Upper lobe of left lung (tissue), 6 donors: ENCODE data around the gene ZNF367. TPM values are rescaled to one million over a fixed set of nuclear protein-coding genes. Genes with fewer than 3 reads are reported as not detected.
"Not testable (repeated sequence)": the region's sequence is repeated elsewhere in the genome, so short reads cannot be mapped to it uniquely, and the experiment has no call there.

Experiments
- ATAC-seq, 2 donors: fragments of 200-7000 bp; cut with Tn5 transposase; one replicate each; pipeline ENCODE4 v1.9.1; 2022; ENCODE audit warnings: mild to moderate bottlenecking in 2 of 2, moderate library complexity in 2 of 2; ENCODE audit not compliant: low FRiP score in 2 of 2
- DNase-seq, 2 donors: peaks; one replicate each; pipeline ENCODE4 v3.0.0-alpha.2; 2019 to 2020
- H3K27ac ChIP-seq, 4 donors: fragments of 200-600 bp; sonication (generic); one replicate each; pipeline ENCODE4 v1.5.1; 2016 to 2019
- H3K27me3 ChIP-seq, 4 donors: fragments of 200-600 bp; sonication (generic); one replicate each; pipeline ENCODE4 v1.5.1; 2017 to 2019
- H3K36me3 ChIP-seq, 4 donors: fragments of 200-600 bp; sonication (generic); one replicate each; pipeline ENCODE4 v1.5.1; 2016 to 2019
- H3K4me1 ChIP-seq, 4 donors: fragments of 200-600 bp; sonication (generic); one replicate each; pipeline ENCODE4 v1.5.1; 2018 to 2019
- H3K4me3 ChIP-seq, 4 donors: fragments of 200-600 bp; sonication (generic); one replicate each; pipeline ENCODE4 v1.5.1; 2017 to 2019; ENCODE audit warnings: mild to moderate bottlenecking in 2 of 4, moderate library complexity in 1 of 4
- H3K9me3 ChIP-seq, 4 donors: fragments of 200-600 bp; sonication (generic); one replicate each; pipeline ENCODE4 v1.5.1; 2018 to 2019
- CTCF ChIP-seq, 6 experiments: fragments of 450-650 bp in 4 of 6; fragments of 200-600 bp in 2 of 6; sonication (generic) in 2 of 6; IDR thresholded peaks; one replicate each; pipeline ENCODE4 v1.5.1; 2016 to 2019; ENCODE audit warnings: antibody characterized with exemption in 6 of 6
- EP300 ChIP-seq, 4 donors: sonication (generic); formaldehyde crosslinking; IDR thresholded peaks; one replicate each; pipeline ENCODE4 v1.5.1; 2017; ENCODE audit warnings: antibody characterized with exemption in 4 of 4, control low read depth in 2 of 4
- POLR2A ChIP-seq, 4 donors: fragments of 450-650 bp; IDR thresholded peaks; one replicate each; pipeline ENCODE4 v1.5.1; 2016 to 2017; ENCODE audit warnings: antibody characterized with exemption in 4 of 4, mild to moderate bottlenecking in 2 of 4
- POLR2AphosphoS5 ChIP-seq, 2 donors: sonication (generic); formaldehyde crosslinking; IDR thresholded peaks; one replicate each; pipeline ENCODE4 v1.5.1; 2017; ENCODE audit warnings: antibody characterized with exemption in 2 of 2
- WGBS, 2 donors: methylation state at CpG; one replicate each; pipeline ENCODE4 v1.1.5; 2017 to 2018; 5-methylcytosine and 5-hydroxymethylcytosine counted together
- total RNA-seq, 6 donors: library from RNA; depleted of rRNA in 4 of 6; stranded (reverse); fragments of >200 nt in 4 of 6; gene quantifications; one replicate each; pipeline versions ENCODE4 v1.1.0 to v1.2.1, GENCODE V29; 2016 to 2021
- donor health status: DM: no; HTN: no; CAD: no; lungs with moderate emphysema.
- donor health status: DM: no; HTN: yes; CAD: no; lungs with severe emphysema.

Gene ZNF367
- total RNA-seq, 6 donors from 2014 or later, result 0.59 to 2.6 (median 1.4) TPM

GRCh38 chr9:96376891-96377874 is 41.0 kb downstream of the ZNF367 start:
- Histone ChIP-seq H3K27me3 (no peaks in the 10 kb centered on the region), H3K4me3 (no peak overlapping the region), H3K27ac (peak overlapping the region in 3 of 4 donors; percentile 3 to 36 (median 24)), H3K36me3 (no peaks in the 10 kb centered on the region), H3K9me3 (no peaks in the 10 kb centered on the region), H3K4me1 (peaks cover 10 to 20% (median 15%) of the 10 kb centered on the region in 4 donors)
- 63 to 70% methylated on average over 13 of the region's 13 CpGs for WGBS, 2 donors
- no peak for TF ChIP-seq CTCF (IDR thresholded peaks at IDR 0.05)
- TF ChIP-seq POLR2A (IDR thresholded peaks at IDR 0.05), result peak in 1 of 4 donors; percentile 11
- TF ChIP-seq EP300 (IDR thresholded peaks at IDR 0.05), result peak in 1 of 4 donors; percentile 52
- peak in 1 of 2 donors; percentile 53 for TF ChIP-seq POLR2AphosphoS5 (IDR thresholded peaks at IDR 0.05)
- ATAC-seq, result peak; percentile 47 to 63
- peak in 1 of 2 donors; percentile 74 for DNase-seq

GRCh38 chr9:96375507-96375906 is 42.7 kb downstream of the ZNF367 start:
- H3K4me1 ChIP-seq, result peaks cover 0 to 13% (median 6%) of the 10 kb centered on the region in 4 donors
- not testable (repeated sequence) for DNase-seq, H3K36me3 ChIP-seq, H3K4me3 ChIP-seq, H3K9me3 ChIP-seq, H3K27me3 ChIP-seq, H3K27ac ChIP-seq, ATAC-seq
- WGBS, 2 donors, result 88 to 91% methylated on average over 6 of the region's 6 CpGs

- no peak for TF ChIP-seq EP300 (IDR thresholded peaks at IDR 0.05)
- no peak for TF ChIP-seq POLR2AphosphoS5 (IDR thresholded peaks at IDR 0.05)
- TF ChIP-seq POLR2A (IDR thresholded peaks at IDR 0.05), result no peak
- no peak for TF ChIP-seq CTCF (IDR thresholded peaks at IDR 0.05)
- no peak overlapping the region for H3K4me3 ChIP-seq
- no peaks in the 10 kb centered on the region for H3K4me1 ChIP-seq
- 100% methylated on average over 1 of the region's 1 CpG for WGBS, 2 donors
- peaks cover 0 to 19% (median 16%) of the 10 kb centered on the region in 4 donors for H3K36me3 ChIP-seq
- H3K27ac ChIP-seq, result no peak overlapping the region
- no peak for ATAC-seq
- DNase-seq, result no peak
- H3K9me3 ChIP-seq, result no peaks in the 10 kb centered on the region
- H3K27me3 ChIP-seq, result no peaks in the 10 kb centered on the region
Measured at GRCh38 chr9:96367943-96368342, 50.2 kb downstream of the ZNF367 start.

- Histone ChIP-seq H3K36me3 (peaks cover 0 to 59% (median 27%) of the 10 kb centered on the region in 4 donors), H3K27me3 (no peaks in the 10 kb centered on the region), H3K9me3 (no peaks in the 10 kb centered on the region), H3K27ac (no peak overlapping the region), H3K4me1 (no peaks in the 10 kb centered on the region), H3K4me3 (no peak overlapping the region)
- no peak for DNase-seq
- WGBS, 2 donors, result 95% methylated on average over 9 of the region's 9 CpGs
- no peak for ATAC-seq
- TF ChIP-seq POLR2A (IDR thresholded peaks at IDR 0.05) (no peak), CTCF (IDR thresholded peaks at IDR 0.05) (no peak), EP300 (IDR thresholded peaks at IDR 0.05) (no peak), POLR2AphosphoS5 (IDR thresholded peaks at IDR 0.05) (no peak)
Measured at GRCh38 chr9:96363175-96363967, 54.8 kb downstream of the ZNF367 start.

- not testable (repeated sequence) for H3K4me1 ChIP-seq, H3K4me3 ChIP-seq, H3K9me3 ChIP-seq, DNase-seq, ATAC-seq, H3K27ac ChIP-seq, H3K27me3 ChIP-seq
- peaks cover 0 to 71% (median 30%) of the 10 kb centered on the region in 4 donors for H3K36me3 ChIP-seq
- WGBS, 2 donors, result 94% methylated on average over 6 of the region's 6 CpGs
Measured at GRCh38 chr9:96362119-96362518, 56.1 kb downstream of the ZNF367 start.
